GM12872 (cell line): ENCODE measurements around the gene ATP5IF1.

ENCODE experiments used
- TF ChIP-seq, protein P1 (sequence below): IDR thresholded peaks from 3 replicates; pipeline ENCODE4 v1.5.1; 2011; ENCODE audit warnings: low read depth, mild to moderate bottlenecking, low read length, moderate library complexity; ENCODE audit not compliant: insufficient read depth

Gene ATP5IF1

GRCh38 chr1:28269529-28269928 lies 33.6 kb downstream of the ATP5IF1 start:
- TF ChIP-seq, protein P1, sequence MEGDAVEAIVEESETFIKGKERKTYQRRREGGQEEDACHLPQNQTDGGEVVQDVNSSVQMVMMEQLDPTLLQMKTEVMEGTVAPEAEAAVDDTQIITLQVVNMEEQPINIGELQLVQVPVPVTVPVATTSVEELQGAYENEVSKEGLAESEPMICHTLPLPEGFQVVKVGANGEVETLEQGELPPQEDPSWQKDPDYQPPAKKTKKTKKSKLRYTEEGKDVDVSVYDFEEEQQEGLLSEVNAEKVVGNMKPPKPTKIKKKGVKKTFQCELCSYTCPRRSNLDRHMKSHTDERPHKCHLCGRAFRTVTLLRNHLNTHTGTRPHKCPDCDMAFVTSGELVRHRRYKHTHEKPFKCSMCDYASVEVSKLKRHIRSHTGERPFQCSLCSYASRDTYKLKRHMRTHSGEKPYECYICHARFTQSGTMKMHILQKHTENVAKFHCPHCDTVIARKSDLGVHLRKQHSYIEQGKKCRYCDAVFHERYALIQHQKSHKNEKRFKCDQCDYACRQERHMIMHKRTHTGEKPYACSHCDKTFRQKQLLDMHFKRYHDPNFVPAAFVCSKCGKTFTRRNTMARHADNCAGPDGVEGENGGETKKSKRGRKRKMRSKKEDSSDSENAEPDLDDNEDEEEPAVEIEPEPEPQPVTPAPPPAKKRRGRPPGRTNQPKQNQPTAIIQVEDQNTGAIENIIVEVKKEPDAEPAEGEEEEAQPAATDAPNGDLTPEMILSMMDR = no peak

- TF ChIP-seq, protein P1 = no peak
Observed at GRCh38 chr1:28272215-28272852, 36.4 kb downstream of the ATP5IF1 start.

DNA sequence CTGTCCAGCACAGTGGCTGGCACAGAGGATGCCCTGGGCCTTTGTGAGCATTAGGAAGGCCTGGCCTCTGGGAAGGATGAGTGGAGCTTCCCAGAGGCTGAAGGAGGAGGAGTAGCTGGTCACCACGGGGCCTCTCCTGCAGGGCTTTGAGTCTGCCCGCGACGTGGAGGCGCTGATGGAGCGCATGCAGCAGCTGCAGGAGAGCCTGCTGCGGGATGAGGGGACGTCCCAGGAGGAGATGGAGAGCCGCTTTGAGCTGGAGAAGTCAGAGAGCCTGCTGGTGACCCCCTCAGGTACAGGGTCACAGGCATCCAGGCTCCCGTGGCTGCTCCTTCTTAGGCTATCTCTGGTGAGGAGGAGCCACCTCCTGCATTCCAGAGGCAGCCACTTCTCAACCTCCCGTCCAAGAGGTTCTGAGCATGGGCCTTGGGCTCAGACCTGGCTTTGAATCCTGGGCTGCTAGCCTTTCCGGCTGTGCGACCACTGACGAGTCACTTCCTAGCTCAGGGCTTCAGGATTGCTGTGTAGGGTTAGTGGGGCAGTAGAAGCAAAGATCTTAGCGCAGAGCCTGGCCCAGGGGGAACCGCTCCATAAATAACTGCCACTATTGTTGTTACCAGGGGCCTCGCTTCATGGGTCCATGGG lies 37.4 kb downstream of the ATP5IF1 start:
- TF ChIP-seq, protein P1 = no peak

GRCh38 chr1:28278763-28279162 lies 42.8 kb downstream of the ATP5IF1 start:
- TF ChIP-seq, protein P1 = no peak

DNA sequence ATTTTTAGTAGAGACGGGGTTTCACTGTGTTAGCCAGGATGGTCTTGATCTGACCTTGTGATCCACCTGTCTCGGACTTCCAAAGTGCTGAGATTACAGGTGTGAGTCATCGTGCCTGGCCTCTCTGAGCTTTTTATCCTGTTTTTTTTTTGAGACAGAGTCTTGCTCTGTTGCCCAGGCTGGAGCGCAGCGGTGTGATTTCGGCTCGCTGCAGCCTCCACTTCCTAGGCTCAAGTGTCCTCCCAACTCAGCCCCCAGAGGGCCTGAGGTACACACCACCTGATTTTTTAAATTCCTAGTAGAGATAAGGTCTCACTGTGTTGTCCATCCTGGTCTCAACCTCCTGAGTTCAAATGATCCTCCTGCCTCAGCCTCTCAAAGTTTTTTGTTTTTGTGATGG lies 43.8 kb downstream of the ATP5IF1 start:
- TF ChIP-seq, protein P1 = no peak

GRCh38 chr1:28280501-28280900 lies 44.6 kb downstream of the ATP5IF1 start:
- TF ChIP-seq, protein P1 = no peak

GRCh38 chr1:28280977-28281381 lies 45.1 kb downstream of the ATP5IF1 start:
- TF ChIP-seq, protein P1 = no peak
